Measurements from ENCODE around the gene HIP1.

HIP1 gene

DNA sequence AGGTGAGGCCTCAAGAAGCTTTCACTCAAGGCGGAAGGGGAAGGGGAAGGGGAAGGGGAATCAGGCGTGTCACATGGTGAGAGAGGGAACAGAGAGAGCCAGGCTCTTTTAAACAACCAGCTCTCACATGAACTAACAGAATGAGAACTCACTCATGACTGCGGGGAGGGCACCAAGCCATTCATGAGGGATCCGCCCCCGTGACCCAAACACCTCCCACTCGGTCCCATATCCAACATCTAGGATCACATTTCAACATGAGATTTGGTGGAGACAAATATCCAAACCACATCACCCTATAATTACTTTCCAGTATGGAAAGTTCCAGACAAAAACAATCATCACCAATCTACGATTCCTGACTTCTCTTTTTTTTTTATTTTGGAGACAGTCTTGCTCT lies 22.9 kb downstream of the HIP1 start:
- TF ChIP-seq, protein P1, sequence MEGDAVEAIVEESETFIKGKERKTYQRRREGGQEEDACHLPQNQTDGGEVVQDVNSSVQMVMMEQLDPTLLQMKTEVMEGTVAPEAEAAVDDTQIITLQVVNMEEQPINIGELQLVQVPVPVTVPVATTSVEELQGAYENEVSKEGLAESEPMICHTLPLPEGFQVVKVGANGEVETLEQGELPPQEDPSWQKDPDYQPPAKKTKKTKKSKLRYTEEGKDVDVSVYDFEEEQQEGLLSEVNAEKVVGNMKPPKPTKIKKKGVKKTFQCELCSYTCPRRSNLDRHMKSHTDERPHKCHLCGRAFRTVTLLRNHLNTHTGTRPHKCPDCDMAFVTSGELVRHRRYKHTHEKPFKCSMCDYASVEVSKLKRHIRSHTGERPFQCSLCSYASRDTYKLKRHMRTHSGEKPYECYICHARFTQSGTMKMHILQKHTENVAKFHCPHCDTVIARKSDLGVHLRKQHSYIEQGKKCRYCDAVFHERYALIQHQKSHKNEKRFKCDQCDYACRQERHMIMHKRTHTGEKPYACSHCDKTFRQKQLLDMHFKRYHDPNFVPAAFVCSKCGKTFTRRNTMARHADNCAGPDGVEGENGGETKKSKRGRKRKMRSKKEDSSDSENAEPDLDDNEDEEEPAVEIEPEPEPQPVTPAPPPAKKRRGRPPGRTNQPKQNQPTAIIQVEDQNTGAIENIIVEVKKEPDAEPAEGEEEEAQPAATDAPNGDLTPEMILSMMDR (IDR thresholded peaks at IDR 0.05; ENCODE audit: low read depth, low read length), result no peak
- H3K4me3 ChIP-seq (ENCODE audit: low read depth, low read length), result no peak overlapping the region

DNA sequence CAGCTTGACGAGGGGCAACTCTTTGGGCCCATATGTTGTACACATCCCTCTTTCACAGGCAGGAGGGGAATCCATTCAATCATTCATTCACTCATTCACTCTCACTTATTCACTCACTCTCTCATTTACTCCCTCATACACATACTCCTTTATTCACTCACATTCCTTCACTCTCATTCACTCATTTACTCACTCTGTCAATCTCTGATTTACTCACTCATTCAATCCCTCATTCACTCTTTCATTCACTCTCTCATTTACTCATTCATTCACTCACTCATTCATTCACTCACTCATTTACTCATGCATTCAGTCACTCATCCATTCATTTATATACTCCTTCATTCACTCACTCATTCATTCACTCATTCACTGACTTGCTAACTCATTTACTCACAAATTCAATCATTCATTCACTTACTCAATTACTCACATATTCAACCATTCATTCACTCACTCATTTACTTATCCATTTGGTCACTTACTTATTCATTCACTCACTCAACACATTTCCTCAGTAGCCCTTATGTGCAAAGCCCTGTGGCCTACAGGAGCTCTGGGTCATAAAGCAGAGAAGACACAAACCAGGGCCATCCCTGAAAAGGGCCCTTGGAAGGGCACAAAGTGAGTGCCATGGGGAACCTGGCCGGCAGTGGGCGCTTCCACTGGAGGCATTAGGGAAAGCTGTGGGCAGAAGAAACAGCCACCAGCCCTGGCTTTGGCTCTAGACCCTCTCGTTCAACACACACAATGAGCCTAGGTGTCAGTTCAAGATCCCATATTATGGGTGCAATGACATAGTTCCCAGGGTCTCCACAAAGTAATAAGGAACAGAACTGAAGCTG lies 26.0 kb downstream of the HIP1 start:
- H3K4me3 ChIP-seq (ENCODE audit: low read depth, low read length), result no peak overlapping the region; the same call in 1 of the 2 replicates
- TF ChIP-seq, protein P1 (IDR thresholded peaks at IDR 0.05; ENCODE audit: low read depth, low read length), result no peak

DNA sequence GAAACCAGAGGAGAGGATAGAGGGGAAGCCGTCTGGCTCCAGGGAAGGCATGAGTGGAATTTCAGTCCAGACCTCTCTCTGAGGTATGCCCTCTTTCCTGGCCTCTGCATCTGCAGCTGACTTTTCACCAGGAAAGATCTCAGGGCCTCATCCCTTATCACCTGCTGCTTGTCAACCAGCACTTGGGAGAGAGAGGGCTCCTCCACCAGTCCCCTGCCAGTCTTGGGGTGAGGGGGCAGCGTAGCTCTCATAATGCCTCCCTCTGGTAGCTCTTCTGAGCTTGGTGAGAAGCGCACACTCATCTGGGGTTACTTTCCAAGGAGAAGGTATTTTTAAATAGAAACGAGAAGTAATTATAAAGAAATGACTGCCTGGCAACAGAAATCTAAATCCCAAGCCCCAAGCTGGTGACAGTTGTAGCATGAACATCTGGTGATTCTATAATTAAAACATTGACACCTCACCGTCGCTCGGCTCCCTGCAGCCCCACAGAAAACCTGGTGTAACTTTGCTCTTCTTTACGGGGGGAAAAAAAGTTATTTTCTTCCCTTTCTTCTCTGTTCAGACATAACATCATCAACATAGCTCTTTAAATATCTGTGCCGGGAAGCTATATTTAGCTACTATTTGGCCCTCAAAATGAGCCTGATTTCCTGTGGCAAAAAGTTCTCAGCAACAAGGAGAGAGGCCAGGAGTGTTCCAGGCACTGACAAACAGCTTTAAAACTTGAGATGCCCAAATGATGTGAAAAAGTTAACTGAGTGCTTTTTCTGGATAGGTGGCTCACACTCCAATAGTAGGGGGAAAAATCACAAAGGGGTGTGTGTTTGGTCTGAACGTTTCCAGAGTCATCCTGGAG lies 26.9 kb downstream of the HIP1 start:
- peak overlapping the region; percentile 14; the same call in 1 of the 2 replicates for H3K4me3 ChIP-seq (ENCODE audit: low read depth, low read length)
- TF ChIP-seq, protein P1 (IDR thresholded peaks at IDR 0.05; ENCODE audit: low read depth, low read length), result no peak

DNA sequence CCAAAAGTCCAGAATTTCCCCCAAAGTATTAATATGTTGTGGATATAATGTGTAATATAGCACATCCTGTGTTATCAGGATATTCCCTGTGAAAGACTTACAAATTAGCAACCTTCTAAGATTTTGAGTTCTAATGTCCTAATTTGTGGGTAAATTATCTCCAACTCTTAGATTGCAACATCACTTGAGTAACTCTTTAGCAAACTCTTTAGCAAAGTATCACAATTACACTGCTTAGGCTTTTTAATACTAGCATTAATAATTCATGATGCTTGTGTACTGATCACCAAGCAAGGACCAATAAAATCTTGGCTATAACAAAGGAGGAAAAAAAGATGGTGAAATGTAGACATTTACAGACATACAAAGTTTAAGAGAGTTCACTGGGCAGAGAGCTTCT lies 27.7 kb downstream of the HIP1 start:
- TF ChIP-seq, protein P1 (IDR thresholded peaks at IDR 0.05; ENCODE audit: low read depth, low read length), result no peak
- H3K4me3 ChIP-seq (ENCODE audit: low read depth, low read length), result no peak overlapping the region

DNA sequence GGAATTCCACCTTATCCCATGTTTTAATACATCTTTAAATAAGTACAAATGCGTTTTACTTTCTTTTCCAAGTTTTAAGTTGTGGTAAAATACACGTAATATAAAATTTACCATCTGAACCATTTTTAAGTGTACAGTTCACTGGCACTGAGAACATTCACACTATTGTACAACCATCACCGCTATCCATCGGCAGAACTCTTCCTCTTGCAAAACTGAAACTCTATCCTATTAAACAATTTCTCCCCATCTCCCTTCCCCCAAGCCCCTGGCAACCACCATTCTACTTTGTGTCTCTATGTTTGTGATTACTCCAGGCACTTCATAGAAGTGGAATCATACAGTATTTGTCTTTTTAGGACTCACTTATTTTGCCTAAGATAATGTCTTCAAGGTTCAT lies 33.8 kb downstream of the HIP1 start:
- no peak overlapping the region for H3K4me3 ChIP-seq (ENCODE audit: low read depth, low read length)
- TF ChIP-seq, protein P1 (IDR thresholded peaks at IDR 0.05; ENCODE audit: low read depth, low read length), result no peak

DNA sequence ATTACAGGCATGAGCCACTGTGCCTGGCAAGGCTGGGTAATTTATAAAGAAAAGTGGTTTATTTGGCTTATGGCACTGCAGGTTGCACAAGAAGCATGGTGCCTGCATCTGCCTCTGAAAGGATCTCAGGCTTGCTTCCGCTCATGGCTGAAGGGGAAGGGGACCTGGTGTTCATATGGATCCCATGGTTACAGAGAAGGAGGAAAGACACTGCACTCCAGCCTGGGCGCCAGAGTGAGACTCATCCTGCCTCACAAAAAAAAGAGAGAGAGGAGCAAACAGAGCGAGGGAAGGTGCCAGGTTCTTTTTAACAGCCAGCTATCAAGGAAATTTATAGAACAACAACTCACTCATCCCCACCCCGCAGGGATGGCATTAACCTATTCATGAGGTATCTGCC lies 36.2 kb downstream of the HIP1 start:
- H3K4me3 ChIP-seq (ENCODE audit: low read depth, low read length), result no peak overlapping the region
- TF ChIP-seq, protein P1 (IDR thresholded peaks at IDR 0.05; ENCODE audit: low read depth, low read length), result no peak

DNA sequence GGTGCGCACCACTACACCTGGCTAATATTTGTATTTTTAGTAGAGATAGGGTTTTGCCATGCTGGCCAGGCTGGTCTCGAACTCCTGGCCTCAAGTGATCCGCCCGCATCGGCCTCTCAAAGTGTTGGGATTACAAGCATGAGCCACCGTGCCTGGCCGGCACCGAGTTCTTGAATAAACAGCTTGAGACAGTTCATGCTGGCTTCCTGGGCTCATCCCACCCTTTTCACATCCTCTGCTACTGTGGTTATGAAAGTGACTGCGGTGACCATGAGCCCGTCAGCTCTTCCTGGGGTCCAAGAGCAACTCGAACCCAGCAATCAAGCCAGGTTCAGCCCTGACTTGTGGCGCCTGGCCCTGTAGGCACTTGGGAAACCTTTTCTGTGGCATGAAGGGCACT lies 38.7 kb downstream of the HIP1 start:
- TF ChIP-seq, protein P1 (IDR thresholded peaks at IDR 0.05; ENCODE audit: low read depth, low read length), result no peak
- H3K4me3 ChIP-seq (ENCODE audit: low read depth, low read length), result no peak overlapping the region
